Measurements from ENCODE around the gene EBI3.

- TF ChIP-seq CTCF (IDR thresholded peaks at IDR 0.05; ENCODE audit: low read depth, low read length, poor library complexity, severe bottlenecking), result no peak
- no peak for TF ChIP-seq EZH2phosphoT487 (IDR thresholded peaks at IDR 0.05; ENCODE audit: borderline replicate concordance, low read length)
Observed at GRCh38 chr19:4224470-4224869, 4.9 kb upstream of the EBI3 start.

All from DOHH2 (cell line).